Suprapubic skin (tissue), 4 donors: Measurements from ENCODE around the gene SUGP1. TPM values are rescaled to one million over a fixed set of nuclear protein-coding genes. Genes with fewer than 3 reads are reported as not detected.

ENCODE experiments used
- DNase-seq, 2 donors: peaks; one replicate each; pipeline ENCODE4 v3.0.0-alpha.2; 2019; ENCODE audit warnings: low spot score in 2 of 2
- H3K27ac ChIP-seq: fragments of 200-600 bp; sonication (generic); one replicate; pipeline ENCODE4 v1.5.1; 2019
- H3K27me3 ChIP-seq: fragments of 200-600 bp; sonication (generic); one replicate; pipeline ENCODE4 v1.5.1; 2019
- H3K36me3 ChIP-seq: fragments of 200-600 bp; sonication (generic); one replicate; pipeline ENCODE4 v1.5.1; 2019
- H3K4me1 ChIP-seq: fragments of 200-600 bp; sonication (generic); one replicate; pipeline ENCODE4 v1.5.1; 2019
- H3K4me3 ChIP-seq: fragments of 200-600 bp; sonication (generic); one replicate; pipeline ENCODE4 v1.5.1; 2019; ENCODE audit warnings: mild to moderate bottlenecking
- H3K9me3 ChIP-seq: fragments of 200-600 bp; sonication (generic); one replicate; pipeline ENCODE4 v1.5.1; 2019
- EP300 ChIP-seq: sonication (generic); formaldehyde crosslinking; IDR thresholded peaks from one replicate; pipeline ENCODE4 v1.6.1; 2017; ENCODE audit warnings: antibody characterized with exemption
- POLR2A ChIP-seq, 2 donors: fragments of 450-650 bp; IDR thresholded peaks; one replicate each; pipeline ENCODE4 v1.6.1; 2017; ENCODE audit warnings: antibody characterized with exemption in 2 of 2, mild to moderate bottlenecking in 2 of 2, moderate library complexity in 2 of 2
- POLR2AphosphoS5 ChIP-seq, 3 donors: sonication (generic); formaldehyde crosslinking; IDR thresholded peaks; one replicate each; pipeline ENCODE4 v1.6.1; 2017; ENCODE audit warnings: antibody characterized with exemption in 3 of 3
- WGBS: methylation state at CpG from one replicate; pipeline ENCODE4 v1.1.5; 2018; 5-methylcytosine and 5-hydroxymethylcytosine counted together
- total RNA-seq, 4 donors: library from RNA; depleted of rRNA; stranded (reverse); fragments of >200 nt; gene quantifications; one replicate each; pipeline ENCODE4 v1.1.0, GENCODE V29; 2016
- TF ChIP-seq, protein P1 (sequence below), 2 donors: fragments of 200-600 bp in 1 of 2; fragments of 450-650 bp in 1 of 2; sonication (generic) in 1 of 2; IDR thresholded peaks; one replicate each; pipeline ENCODE4 v1.5.1; 2016 to 2019; ENCODE audit warnings: antibody characterized with exemption in 2 of 2, mild to moderate bottlenecking in 1 of 2, moderate library complexity in 1 of 2

The SUGP1 gene
- total RNA-seq, 4 donors from 2014 or later: 23.1 to 64.8 (median 31.3) TPM

DNA sequence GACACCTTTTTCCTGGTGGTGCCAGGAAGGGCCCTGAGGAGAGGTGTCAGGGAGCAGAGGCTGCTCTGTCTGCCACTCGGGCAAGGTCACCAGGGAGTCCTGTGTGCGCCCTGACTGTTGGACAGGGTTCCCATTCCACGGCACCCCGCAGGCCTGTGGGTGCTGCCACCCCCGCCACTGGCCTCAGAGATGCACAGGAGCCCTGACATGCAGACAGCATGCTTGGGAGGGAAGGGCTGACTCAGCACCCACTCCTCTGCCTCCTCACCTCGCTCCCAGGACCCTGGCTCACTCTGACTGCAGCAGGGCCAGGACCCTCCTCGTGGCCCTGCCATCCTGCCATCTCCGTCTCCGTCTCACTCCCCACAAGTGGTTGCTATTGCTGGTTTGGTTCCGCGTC is 25.7 kb upstream of the SUGP1 start:
- no peaks in the 10 kb centered on the region for H3K27me3 ChIP-seq
- TF ChIP-seq EP300 (no peak), POLR2AphosphoS5 (IDR thresholded peaks at IDR 0.05) (no peak), POLR2A (IDR thresholded peaks at IDR 0.05) (no peak)
- TF ChIP-seq, protein P1, sequence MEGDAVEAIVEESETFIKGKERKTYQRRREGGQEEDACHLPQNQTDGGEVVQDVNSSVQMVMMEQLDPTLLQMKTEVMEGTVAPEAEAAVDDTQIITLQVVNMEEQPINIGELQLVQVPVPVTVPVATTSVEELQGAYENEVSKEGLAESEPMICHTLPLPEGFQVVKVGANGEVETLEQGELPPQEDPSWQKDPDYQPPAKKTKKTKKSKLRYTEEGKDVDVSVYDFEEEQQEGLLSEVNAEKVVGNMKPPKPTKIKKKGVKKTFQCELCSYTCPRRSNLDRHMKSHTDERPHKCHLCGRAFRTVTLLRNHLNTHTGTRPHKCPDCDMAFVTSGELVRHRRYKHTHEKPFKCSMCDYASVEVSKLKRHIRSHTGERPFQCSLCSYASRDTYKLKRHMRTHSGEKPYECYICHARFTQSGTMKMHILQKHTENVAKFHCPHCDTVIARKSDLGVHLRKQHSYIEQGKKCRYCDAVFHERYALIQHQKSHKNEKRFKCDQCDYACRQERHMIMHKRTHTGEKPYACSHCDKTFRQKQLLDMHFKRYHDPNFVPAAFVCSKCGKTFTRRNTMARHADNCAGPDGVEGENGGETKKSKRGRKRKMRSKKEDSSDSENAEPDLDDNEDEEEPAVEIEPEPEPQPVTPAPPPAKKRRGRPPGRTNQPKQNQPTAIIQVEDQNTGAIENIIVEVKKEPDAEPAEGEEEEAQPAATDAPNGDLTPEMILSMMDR (IDR thresholded peaks at IDR 0.05): no peak
- peaks cover 98% of the 10 kb centered on the region for H3K36me3 ChIP-seq
- no peaks in the 10 kb centered on the region for H3K9me3 ChIP-seq
- H3K27ac ChIP-seq: no peak overlapping the region
- no peak for DNase-seq
- H3K4me3 ChIP-seq: no peak overlapping the region
- 85% methylated on average over 10 of the region's 11 CpGs for WGBS
- H3K4me1 ChIP-seq: no peaks in the 10 kb centered on the region

DNA sequence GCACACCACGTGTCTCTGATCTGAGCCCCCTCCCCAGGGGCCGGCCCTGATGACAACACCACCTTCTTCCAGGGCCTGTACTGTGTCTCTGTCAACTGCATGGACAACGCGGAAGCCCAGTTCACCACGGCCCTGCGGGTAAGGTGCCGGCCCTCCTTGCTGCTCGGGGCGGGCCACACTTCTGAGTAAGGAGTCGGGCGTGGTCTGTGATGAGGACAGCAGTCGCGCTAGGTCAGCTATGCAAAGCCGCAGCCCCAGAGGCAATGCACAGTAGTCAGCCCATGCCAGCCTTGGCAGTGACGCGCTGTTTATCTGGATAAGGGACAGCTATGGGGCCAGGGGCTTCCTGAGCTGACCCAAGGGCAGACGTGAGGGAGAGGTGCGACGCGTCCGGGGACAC is 24.9 kb upstream of the SUGP1 start:
- DNase-seq: no peak
- no peak overlapping the region for H3K27ac ChIP-seq
- no peaks in the 10 kb centered on the region for H3K27me3 ChIP-seq
- WGBS: no CpG with 5 or more reads among the region's 21 CpGs
- no peaks in the 10 kb centered on the region for H3K9me3 ChIP-seq
- H3K4me1 ChIP-seq: no peaks in the 10 kb centered on the region
- H3K36me3 ChIP-seq: peaks cover 98% of the 10 kb centered on the region
- TF ChIP-seq, protein P1 (IDR thresholded peaks at IDR 0.05): no peak
- H3K4me3 ChIP-seq: no peak overlapping the region

DNA sequence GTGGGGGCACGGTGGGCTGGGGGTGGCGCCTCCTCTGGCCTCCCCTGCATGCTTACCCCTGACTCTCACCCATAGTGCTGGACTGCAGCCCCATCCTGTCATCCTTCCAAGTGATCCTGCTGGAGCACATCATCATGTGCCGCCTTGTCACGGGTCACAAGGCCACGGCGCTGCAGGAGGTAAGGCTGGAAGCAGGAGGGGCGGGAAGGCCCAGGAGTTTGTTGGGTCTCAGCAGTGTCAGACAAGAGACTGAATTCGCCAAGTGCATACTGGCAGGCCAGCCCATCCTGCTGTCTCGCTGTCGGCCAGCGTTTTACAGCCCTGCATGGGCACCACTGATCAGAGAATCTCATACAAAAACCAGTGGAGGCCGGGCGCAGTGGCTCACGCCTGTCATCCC is 23.5 kb upstream of the SUGP1 start:
- no peak for DNase-seq
- Histone ChIP-seq H3K36me3 (peaks cover 98% of the 10 kb centered on the region), H3K4me3 (no peak overlapping the region), H3K9me3 (no peaks in the 10 kb centered on the region), H3K4me1 (no peaks in the 10 kb centered on the region), H3K27me3 (no peaks in the 10 kb centered on the region), H3K27ac (no peak overlapping the region)
- 88% methylated on average over 8 of the region's 14 CpGs for WGBS
- TF ChIP-seq, protein P1 (IDR thresholded peaks at IDR 0.05): no peak
- no peak for TF ChIP-seq EP300
- TF ChIP-seq POLR2AphosphoS5 (IDR thresholded peaks at IDR 0.05): no peak
- TF ChIP-seq POLR2A (IDR thresholded peaks at IDR 0.05): no peak

DNA sequence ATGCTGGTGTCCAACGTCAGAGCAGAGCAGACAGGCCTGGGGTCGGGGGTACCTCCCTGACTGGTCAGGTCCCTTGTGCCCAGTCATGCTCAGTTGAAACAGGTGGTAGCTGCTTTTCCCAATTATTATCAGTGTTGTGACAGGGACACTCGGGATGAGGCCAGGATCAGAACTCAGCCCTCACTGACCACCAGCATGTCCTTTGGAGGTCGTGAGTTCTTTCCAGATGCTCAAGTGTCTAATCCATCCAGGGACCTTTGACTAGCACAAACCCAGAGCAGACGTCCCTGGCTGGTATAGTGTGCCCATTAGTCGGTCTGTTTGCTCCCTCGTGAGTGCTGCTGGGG is 22.7 kb upstream of the SUGP1 start:
- Histone ChIP-seq H3K27me3 (no peaks in the 10 kb centered on the region), H3K4me1 (peaks cover 2% of the 10 kb centered on the region), H3K4me3 (no peak overlapping the region), H3K27ac (no peak overlapping the region), H3K36me3 (peaks cover 98% of the 10 kb centered on the region), H3K9me3 (no peaks in the 10 kb centered on the region)
- DNase-seq: no peak
- TF ChIP-seq, protein P1 (IDR thresholded peaks at IDR 0.05): peak in 1 of 2 donors; percentile 8
- TF ChIP-seq POLR2AphosphoS5 (IDR thresholded peaks at IDR 0.05): no peak
- 82% methylated on average over 6 of the region's 7 CpGs for WGBS

DNA sequence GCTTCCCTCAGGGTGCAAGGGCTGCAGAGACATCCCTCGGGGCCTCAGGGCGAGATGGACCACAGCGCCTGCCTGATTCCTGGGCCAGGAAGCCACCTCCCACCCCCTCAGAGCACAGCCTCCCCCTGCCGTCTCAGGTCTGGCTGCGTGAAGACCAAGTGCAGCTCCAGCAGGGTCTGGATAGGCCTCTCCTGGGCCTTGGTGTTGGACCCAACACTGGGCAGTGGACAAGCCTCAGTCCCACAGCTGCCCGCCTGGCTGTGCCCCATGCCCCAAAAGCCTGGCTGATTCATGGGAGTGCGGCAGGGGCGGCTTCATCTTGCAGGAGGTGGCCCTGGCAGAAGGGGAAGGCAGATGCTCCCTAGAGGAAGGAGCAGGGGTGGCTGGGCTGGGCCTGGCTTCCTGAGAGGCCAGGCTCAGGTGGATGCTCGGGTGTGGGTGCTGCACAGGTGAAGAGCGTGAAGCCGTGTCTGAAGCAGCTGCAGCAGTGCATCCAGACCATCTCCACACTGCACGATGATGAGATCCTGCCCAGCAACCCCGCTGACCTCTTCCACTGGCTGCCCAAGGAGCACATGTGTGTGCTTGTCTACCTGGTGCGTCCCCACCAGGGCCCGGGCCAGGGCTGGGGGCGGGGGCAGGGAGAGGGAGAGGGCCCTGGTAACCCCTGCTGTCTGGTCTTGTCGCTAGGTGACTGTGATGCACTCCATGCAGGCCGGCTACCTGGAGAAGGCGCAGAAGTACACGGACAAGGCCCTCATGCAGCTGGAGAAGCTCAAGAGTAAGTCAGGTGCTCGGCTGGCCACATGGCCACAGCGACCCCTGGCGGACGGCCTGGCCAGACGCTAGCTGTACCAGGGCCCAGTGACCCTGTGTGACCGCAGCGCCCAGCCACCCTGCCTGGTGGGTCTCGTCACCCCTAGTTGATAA is 22.0 kb upstream of the SUGP1 start:
- WGBS: 51% methylated on average over 10 of the region's 28 CpGs
- Histone ChIP-seq H3K27me3 (no peaks in the 10 kb centered on the region), H3K36me3 (peaks cover 98% of the 10 kb centered on the region), H3K27ac (no peak overlapping the region), H3K9me3 (no peaks in the 10 kb centered on the region), H3K4me3 (no peak overlapping the region), H3K4me1 (peaks cover 5% of the 10 kb centered on the region)
- TF ChIP-seq POLR2A (IDR thresholded peaks at IDR 0.05) (no peak), EP300 (no peak), POLR2AphosphoS5 (IDR thresholded peaks at IDR 0.05) (no peak)
- TF ChIP-seq, protein P1 (IDR thresholded peaks at IDR 0.05): peak; percentile 19 to 71
- DNase-seq: no peak
